HG03575 (cell line): ENCODE results near the gene NFIA.

Experiments
- ATAC-seq: cut with Tn5 transposase; IDR thresholded peaks from one replicate; pipeline ENCODE4 v1.9.1; 2021; ENCODE audit not compliant: unreplicated experiment, insufficient number of reproducible peaks, low FRiP score; ENCODE audit errors: extremely low read depth

Gene NFIA

GRCh38 chr1:61190618-61191432 is 108.5 kb downstream of the NFIA start:
- ATAC-seq, result no peak

- ATAC-seq, result no peak
Observed at GRCh38 chr1:61191433-61191720, 109.0 kb downstream of the NFIA start.

GRCh38 chr1:61192663-61193330 is 110.4 kb downstream of the NFIA start:
- ATAC-seq, result no peak

- ATAC-seq, result no peak
Observed at GRCh38 chr1:61193808-61194207, 111.4 kb downstream of the NFIA start.

- no peak for ATAC-seq
Observed at GRCh38 chr1:61198554-61198953, 116.2 kb downstream of the NFIA start.

- no peak for ATAC-seq
Observed at GRCh38 chr1:61201035-61201434, 118.7 kb downstream of the NFIA start.

GRCh38 chr1:61202854-61203598 is 120.7 kb downstream of the NFIA start:
- ATAC-seq, result no peak

- ATAC-seq, result no peak
Observed at GRCh38 chr1:61204528-61204927, 122.2 kb downstream of the NFIA start.

- no peak for ATAC-seq
Observed at GRCh38 chr1:61207416-61207815, 125.1 kb downstream of the NFIA start.

- no peak for ATAC-seq
Observed at GRCh38 chr1:61208172-61208571, 125.8 kb downstream of the NFIA start.

GRCh38 chr1:61208831-61209230 is 126.5 kb downstream of the NFIA start:
- no peak for ATAC-seq

- ATAC-seq, result no peak
Observed at GRCh38 chr1:61210435-61211154, 128.2 kb downstream of the NFIA start.

GRCh38 chr1:61213245-61214011 is 131.1 kb downstream of the NFIA start:
- ATAC-seq, result no peak

GRCh38 chr1:61215119-61215518 is 132.8 kb downstream of the NFIA start:
- ATAC-seq, result no peak

GRCh38 chr1:61215676-61216289 is 133.4 kb downstream of the NFIA start:
- no peak for ATAC-seq

- ATAC-seq, result no peak
Observed at GRCh38 chr1:61220536-61220935, 138.2 kb downstream of the NFIA start.

- no peak for ATAC-seq
Observed at GRCh38 chr1:61221642-61222041, 139.3 kb downstream of the NFIA start.

GRCh38 chr1:61222240-61222639 is 139.9 kb downstream of the NFIA start:
- ATAC-seq, result no peak
